HG03521 (cell line): ENCODE results near the gene EML3.
A peak's percentile ranks its signal among the peaks of the same experiment; 100 is the strongest.
"Not testable (repeated sequence)": the region's sequence is repeated elsewhere in the genome, so short reads cannot be mapped to it uniquely, and the experiment has no call there.

ENCODE experiments used
- ATAC-seq: cut with Tn5 transposase; IDR thresholded peaks from one replicate; pipeline ENCODE4 v1.9.1; 2021; ENCODE audit warnings: mild to moderate bottlenecking, moderate library complexity; ENCODE audit not compliant: unreplicated experiment

EML3 gene

GRCh38 chr11:62573592-62574362 lies 38.8 kb downstream of the EML3 start, which contains the start of gene EEF1G:
TSS of gene EEF1G (minus strand) at chr11:62573891. CDS start at chr11:62573842, 49 bp downstream.
- peak; percentile 89 for ATAC-seq

- no peak for ATAC-seq
These were observed 39.5 kb downstream of the EML3 start for GRCh38 chr11:62573006-62573591.

GRCh38 chr11:62572431-62572830 lies 40.1 kb downstream of the EML3 start:
- ATAC-seq, result no peak

GRCh38 chr11:62571493-62571892 lies 41.1 kb downstream of the EML3 start:
- not testable (repeated sequence) for ATAC-seq

GRCh38 chr11:62570903-62571302 lies 41.7 kb downstream of the EML3 start:
- ATAC-seq, result not testable (repeated sequence)

GRCh38 chr11:62569611-62570010 lies 43.0 kb downstream of the EML3 start:
- ATAC-seq, result no peak

- no peak for ATAC-seq
These were observed 45.4 kb downstream of the EML3 start for GRCh38 chr11:62567018-62567633.

- no peak for ATAC-seq
These were observed 46.3 kb downstream of the EML3 start for GRCh38 chr11:62566247-62566646.

GRCh38 chr11:62565100-62565802 lies 47.3 kb downstream of the EML3 start:
- ATAC-seq, result no peak

GRCh38 chr11:62561677-62562230 lies 50.8 kb downstream of the EML3 start:
- not testable (repeated sequence) for ATAC-seq

- ATAC-seq, result no peak
These were observed 51.9 kb downstream of the EML3 start for GRCh38 chr11:62560566-62561103.

GRCh38 chr11:62559626-62560025 lies 52.9 kb downstream of the EML3 start:
- ATAC-seq, result not testable (repeated sequence)

GRCh38 chr11:62559204-62559603 lies 53.4 kb downstream of the EML3 start:
- no peak for ATAC-seq

- no peak for ATAC-seq
These were observed 53.9 kb downstream of the EML3 start for GRCh38 chr11:62558669-62559068.

- no peak for ATAC-seq
These were observed 55.5 kb downstream of the EML3 start for GRCh38 chr11:62556875-62557631.

GRCh38 chr11:62556108-62556874 lies 56.3 kb downstream of the EML3 start:
- no peak for ATAC-seq

GRCh38 chr11:62555464-62556107 lies 57.0 kb downstream of the EML3 start:
- peak; percentile 29 for ATAC-seq

GRCh38 chr11:62554387-62555167 lies 58.0 kb downstream of the EML3 start:
- ATAC-seq, result no peak
